ENCODE results near the gene ITGAE. TPM values are rescaled to one million over a fixed set of nuclear protein-coding genes. Genes with fewer than 3 reads are reported as not detected.

The ITGAE gene
- total and polyA plus RNA-seq, 2 experiments from 2014 or later = 11.7 to 44.9 TPM

- Histone ChIP-seq H3K27me3 (ENCODE audit: insufficient read depth) (no peaks in the 10 kb centered on the region), H3K79me2 (replicated peaks; ENCODE audit: insufficient read depth) (peaks cover 64% of the 10 kb centered on the region), H2AFZ (no peak overlapping the region), H3K4me3 (no peak overlapping the region), H3F3A (replicated peaks; ENCODE audit: low read depth) (peaks cover 8% of the 10 kb centered on the region; the same call in 1 of the 2 replicates), H4K20me1 (replicated peaks; ENCODE audit: insufficient read depth) (peaks cover 45% of the 10 kb centered on the region), H3K27ac (ENCODE audit: low read depth) (no peak overlapping the region), H3K4me1 (ENCODE audit: insufficient read depth) (peaks cover 11% of the 10 kb centered on the region), H3K4me2 (no peak overlapping the region), H3K9me2 (ENCODE audit: insufficient read depth) (no peaks in the 10 kb centered on the region), H3K36me3 (ENCODE audit: insufficient read depth) (peaks cover 31% of the 10 kb centered on the region)
- Mint-ChIP-seq H3K4me3 (peak overlapping the region; percentile 95), H3K36me3 (ENCODE audit: low read depth) (peaks cover 57% of the 10 kb centered on the region), H3K9me3 (no peaks in the 10 kb centered on the region), H3K4me1 (peaks cover 19% of the 10 kb centered on the region), H3K27ac (no peak overlapping the region), H3K27me3 (ENCODE audit: insufficient read depth, low read depth, poor library complexity) (peaks cover 10% of the 10 kb centered on the region)
- DNase-seq (ENCODE audit: low spot score) (peak; percentile 81), ATAC-seq (peak; percentile 31)
- TF ChIP-seq EZH2phosphoT487 (IDR thresholded peaks at IDR 0.05; ENCODE audit: unreplicated experiment) = no peak
- peak; percentile 78 to 85 for TF ChIP-seq CTCF (conservative IDR thresholded peaks at IDR 0.05; ENCODE audit: low read depth in 2 of 2)
- TF ChIP-seq ZNF331 (CRISPR knock-in tag; IDR thresholded peaks at IDR 0.05; ENCODE audit: low read depth) = no peak
Observed at GRCh38 chr17:3843935-3844516, 43.0 kb upstream of the ITGAE start.

- Histone ChIP-seq H3K36me3 (ENCODE audit: insufficient read depth) (peaks cover 42% of the 10 kb centered on the region), H3K4me2 (no peak overlapping the region), H3K9me2 (ENCODE audit: insufficient read depth) (no peaks in the 10 kb centered on the region), H3K27me3 (ENCODE audit: insufficient read depth) (no peaks in the 10 kb centered on the region), H3F3A (replicated peaks; ENCODE audit: low read depth) (no peaks in the 10 kb centered on the region), H3K79me2 (replicated peaks; ENCODE audit: insufficient read depth) (peaks cover 97% of the 10 kb centered on the region), H3K4me1 (ENCODE audit: insufficient read depth) (no peaks in the 10 kb centered on the region), H3K4me3 (no peak overlapping the region), H3K27ac (ENCODE audit: low read depth) (no peak overlapping the region), H4K20me1 (replicated peaks; ENCODE audit: insufficient read depth) (peaks cover 60% of the 10 kb centered on the region), H2AFZ (no peak overlapping the region)
- peaks cover 75% of the 10 kb centered on the region for H3K36me3 Mint-ChIP-seq (ENCODE audit: low read depth)
- ATAC-seq = no peak
- no peak overlapping the region for H3K4me3 Mint-ChIP-seq
- H3K9me3 Mint-ChIP-seq = no peaks in the 10 kb centered on the region
- no peak overlapping the region for H3K27ac Mint-ChIP-seq
- H3K4me1 Mint-ChIP-seq = no peaks in the 10 kb centered on the region
- no peak for DNase-seq (ENCODE audit: low spot score)
- peaks cover 1% of the 10 kb centered on the region for H3K27me3 Mint-ChIP-seq (ENCODE audit: insufficient read depth, low read depth, poor library complexity)
- TF ChIP-seq ZNF462 (CRISPR knock-in tag; IDR thresholded peaks at IDR 0.05) = no peak
- TF ChIP-seq EZH2phosphoT487 (IDR thresholded peaks at IDR 0.05; ENCODE audit: unreplicated experiment) = no peak
- no peak for TF ChIP-seq EZH2 (IDR thresholded peaks at IDR 0.05; ENCODE audit: low read depth, unreplicated experiment)
- TF ChIP-seq ZNF331 (CRISPR knock-in tag; IDR thresholded peaks at IDR 0.05; ENCODE audit: low read depth) = no peak
- TF ChIP-seq JUNB (IDR thresholded peaks at IDR 0.05; ENCODE audit: unreplicated experiment) = no peak
- no peak for TF ChIP-seq CREB1 (CRISPR knock-in tag; IDR thresholded peaks at IDR 0.05; ENCODE audit: low read depth)
- TF ChIP-seq POLR2AphosphoS5 (IDR thresholded peaks at IDR 0.05; ENCODE audit: low read depth) = no peak
- TF ChIP-seq REST (IDR thresholded peaks at IDR 0.05; ENCODE audit: unreplicated experiment) = no peak
Observed at GRCh38 chr17:3838206-3838605, 37.2 kb upstream of the ITGAE start.

Measured in GM23338 (cell line).